Body of pancreas (tissue), 4 donors: ENCODE results near the gene B3GNT9.

ENCODE experiments used
- POLR2A ChIP-seq, 3 donors: fragments of 450-650 bp; IDR thresholded peaks; one replicate each; pipeline ENCODE4 v1.6.1; 2016; ENCODE audit warnings: antibody characterized with exemption in 3 of 3, mild to moderate bottlenecking in 2 of 3
- TF ChIP-seq, protein P1 (sequence below), 7 experiments: fragments of 450-650 bp in 4 of 7; fragments of 200-600 bp in 3 of 7; sonication (generic) in 3 of 7; IDR thresholded peaks; one replicate each; pipeline ENCODE4 v1.5.1; 2016 to 2019; ENCODE audit warnings: antibody characterized with exemption in 7 of 7

DNA sequence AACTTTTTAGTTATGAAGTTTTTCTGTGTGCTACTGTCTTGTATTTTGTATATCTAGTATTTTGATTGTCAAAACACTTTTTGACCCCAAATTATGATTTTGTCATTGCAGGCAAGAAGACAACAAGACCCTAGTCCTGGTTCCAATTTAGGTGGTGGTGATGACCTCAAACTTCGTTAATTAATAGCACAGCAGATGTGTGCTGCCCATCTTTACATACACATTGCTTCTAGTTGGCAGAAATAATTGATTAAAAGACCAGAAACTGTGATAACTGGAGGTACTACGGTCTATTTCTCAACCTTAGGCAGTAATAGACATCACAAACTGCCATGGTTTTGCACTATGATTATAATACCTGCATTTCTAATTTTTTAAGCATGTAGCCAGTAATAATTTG, 52.2 kb downstream of the B3GNT9 start:
- TF ChIP-seq, protein P1, sequence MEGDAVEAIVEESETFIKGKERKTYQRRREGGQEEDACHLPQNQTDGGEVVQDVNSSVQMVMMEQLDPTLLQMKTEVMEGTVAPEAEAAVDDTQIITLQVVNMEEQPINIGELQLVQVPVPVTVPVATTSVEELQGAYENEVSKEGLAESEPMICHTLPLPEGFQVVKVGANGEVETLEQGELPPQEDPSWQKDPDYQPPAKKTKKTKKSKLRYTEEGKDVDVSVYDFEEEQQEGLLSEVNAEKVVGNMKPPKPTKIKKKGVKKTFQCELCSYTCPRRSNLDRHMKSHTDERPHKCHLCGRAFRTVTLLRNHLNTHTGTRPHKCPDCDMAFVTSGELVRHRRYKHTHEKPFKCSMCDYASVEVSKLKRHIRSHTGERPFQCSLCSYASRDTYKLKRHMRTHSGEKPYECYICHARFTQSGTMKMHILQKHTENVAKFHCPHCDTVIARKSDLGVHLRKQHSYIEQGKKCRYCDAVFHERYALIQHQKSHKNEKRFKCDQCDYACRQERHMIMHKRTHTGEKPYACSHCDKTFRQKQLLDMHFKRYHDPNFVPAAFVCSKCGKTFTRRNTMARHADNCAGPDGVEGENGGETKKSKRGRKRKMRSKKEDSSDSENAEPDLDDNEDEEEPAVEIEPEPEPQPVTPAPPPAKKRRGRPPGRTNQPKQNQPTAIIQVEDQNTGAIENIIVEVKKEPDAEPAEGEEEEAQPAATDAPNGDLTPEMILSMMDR (IDR thresholded peaks at IDR 0.05) = no peak
- TF ChIP-seq POLR2A (IDR thresholded peaks at IDR 0.05) = no peak
